Epithelial cell of umbilical artery (primary cell): ENCODE data around the gene GMFB. TPM values are rescaled to one million over a fixed set of nuclear protein-coding genes. Genes with fewer than 3 reads are reported as not detected.

Experiments
- total RNA-seq: library from RNA; depleted of rRNA; stranded (reverse); fragments of >200 nt; gene quantifications from 2 replicates; pipeline ENCODE4 v1.2.3, GENCODE V29; 2014

Gene GMFB
- total RNA-seq, result 56.5 and 70.5 TPM in 2 replicates

DNA sequence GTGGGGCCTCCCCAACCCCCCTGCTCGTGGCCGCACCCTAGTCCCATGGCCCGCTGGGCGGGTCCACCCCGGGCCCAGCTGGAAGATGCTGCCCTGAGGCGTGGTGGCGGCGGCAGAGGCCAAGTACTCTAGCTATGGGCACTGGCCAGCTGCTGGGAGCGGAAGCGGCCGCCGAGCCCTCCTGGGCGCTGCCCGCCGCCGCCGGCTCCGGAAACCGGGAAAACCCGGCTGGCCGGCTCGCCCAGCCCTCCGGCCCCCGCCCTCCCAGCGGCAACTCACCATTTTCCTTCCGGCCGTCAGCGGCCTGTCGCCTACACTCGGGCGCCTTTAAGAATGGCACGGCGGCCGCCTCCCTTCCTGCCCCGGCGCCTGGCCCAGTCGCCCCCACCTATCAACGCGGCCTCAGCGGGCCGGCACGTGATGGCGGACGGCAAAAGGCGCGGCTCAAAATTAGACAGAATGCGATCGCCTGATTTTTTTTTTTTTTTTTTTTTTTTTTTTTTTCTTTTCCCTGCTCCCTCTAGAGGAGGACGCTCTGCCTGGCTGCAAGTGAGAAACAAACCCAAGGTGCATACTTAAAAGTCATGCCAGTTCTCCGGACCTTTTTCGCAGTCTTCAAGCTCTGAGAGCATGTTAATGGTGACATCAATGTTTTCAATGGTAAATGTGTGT lies at the start of gene GMFB:
Gene GMFB, minus strand, starts transcription at position 335 of the 672 bp plus-strand sequence. Its CDS starts 53 bp downstream, at position 282.

DNA sequence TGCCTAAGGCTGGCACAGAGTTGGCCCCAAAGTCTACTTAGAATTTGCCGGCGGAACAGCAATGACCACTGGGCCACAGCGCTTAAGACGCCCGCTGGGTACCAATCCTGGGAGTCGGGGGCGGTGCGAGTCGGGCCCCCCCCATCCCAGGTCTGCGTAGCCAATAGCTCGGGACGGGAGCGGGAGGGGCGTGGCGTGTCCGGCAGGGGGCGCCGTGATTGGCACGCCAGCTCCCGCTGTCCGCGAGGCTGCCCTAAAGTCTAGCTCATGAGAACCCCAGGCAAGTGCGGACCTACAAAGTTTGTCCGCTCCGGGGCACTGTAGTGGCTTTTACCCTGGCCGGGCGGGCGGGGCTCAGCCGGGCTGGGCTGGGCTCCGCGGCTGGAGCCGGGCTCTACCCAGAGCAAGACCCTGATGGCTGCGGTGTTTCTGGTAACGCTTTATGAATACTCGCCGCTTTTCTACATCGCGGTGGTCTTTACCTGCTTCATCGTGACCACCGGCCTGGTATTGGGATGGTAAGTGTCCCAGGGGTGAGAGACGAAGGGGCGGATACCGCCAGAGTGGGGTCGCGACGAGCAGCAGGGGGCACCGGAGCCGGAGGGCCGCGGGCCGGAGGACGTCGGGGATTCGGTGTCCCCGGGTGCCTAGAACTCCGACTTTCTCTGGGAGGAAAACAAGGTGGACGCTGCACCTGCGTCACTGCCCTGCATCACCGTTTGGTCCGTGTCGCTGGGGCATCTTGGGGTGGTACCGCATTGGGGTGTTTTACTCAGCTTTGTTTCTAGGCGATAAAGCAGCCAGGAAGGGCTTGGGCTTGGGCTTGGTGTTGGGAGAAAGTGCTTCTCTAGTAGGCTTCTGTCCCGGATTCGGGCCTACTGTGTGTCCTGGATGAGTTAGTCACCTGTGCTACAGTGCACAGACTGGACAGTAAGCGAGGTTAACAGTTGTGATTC lies 21.0 kb upstream of the GMFB start, which contains the start of gene CGRRF1:
Gene CGRRF1, plus strand, starts transcription at position 361 of the 956 bp plus-strand sequence. Its CDS starts 54 bp downstream, at position 415.

DNA sequence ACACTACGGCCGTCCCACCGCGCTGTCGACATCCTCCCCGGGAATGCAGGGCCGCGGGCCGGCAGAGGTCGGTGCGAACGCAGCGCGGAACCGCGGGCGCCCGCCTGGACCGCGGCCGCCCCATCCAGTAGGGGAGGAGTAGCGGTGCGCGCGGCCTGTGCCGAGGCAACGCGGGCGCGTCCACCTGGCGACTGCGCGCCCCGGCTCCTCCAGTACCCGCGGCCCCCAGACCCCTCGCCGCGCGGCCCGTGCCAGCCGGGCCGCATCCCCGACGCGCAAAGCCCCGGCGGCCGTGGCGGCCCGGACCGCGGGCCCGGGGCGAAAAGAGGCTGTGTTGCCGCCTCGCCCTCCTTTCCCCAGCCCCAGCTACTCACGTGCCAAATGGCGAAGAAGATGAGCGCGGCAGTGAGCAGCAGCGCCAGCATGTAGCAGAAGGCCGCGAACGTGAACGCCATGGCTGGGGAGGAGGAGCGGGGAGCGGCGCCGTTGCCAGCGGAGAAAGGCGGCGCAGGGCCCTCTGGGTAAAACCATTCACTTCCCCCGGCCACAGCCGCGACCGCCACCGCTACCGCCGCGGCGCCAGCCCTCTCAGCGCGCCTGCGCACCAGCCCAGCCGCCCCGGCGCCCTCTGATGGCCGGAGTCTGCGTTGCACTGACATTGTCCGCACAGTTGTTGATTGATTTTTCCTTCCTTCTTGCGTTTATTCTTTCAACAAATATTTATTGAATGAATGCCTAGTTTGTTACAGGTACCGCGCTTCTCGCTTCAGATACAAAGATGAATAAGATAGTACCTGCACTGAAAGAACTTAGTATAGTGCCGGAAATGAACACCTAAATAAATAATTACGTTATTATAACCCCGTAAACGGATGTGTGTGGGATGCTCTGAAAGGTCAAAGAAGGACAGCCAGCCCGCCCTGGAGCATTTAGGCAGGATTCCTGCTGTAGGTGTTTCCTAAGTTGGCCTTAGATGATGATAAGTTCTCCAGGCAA lies 47.6 kb downstream of the GMFB start, which contains the start of gene CNIH1:
Gene CNIH1, minus strand, starts transcription at position 502 of the 996 bp plus-strand sequence. Its CDS starts 47 bp downstream, at position 455.

Other genes starting within 250 kb of the GMFB start
- gene CDKN3, start 92.0 kb downstream of the GMFB start, total RNA-seq, result 58.5 and 90.7 TPM in 2 replicates
- gene CNIH1, start 47.6 kb downstream of the GMFB start, total RNA-seq, result 92.2 and 92.3 TPM in 2 replicates
- gene CGRRF1, start 20.9 kb upstream of the GMFB start, total RNA-seq, result 16.9 and 17.5 TPM in 2 replicates
- 21.7 and 22.7 TPM in 2 replicates for gene SAMD4A, start 78.1 kb upstream of the GMFB start, total RNA-seq